ENCODE data around the gene RFNG. TPM values are rescaled to one million over a fixed set of nuclear protein-coding genes. Genes with fewer than 3 reads are reported as not detected.

The RFNG gene
- total RNA-seq, 6 experiments from 2014 or later: 37.6 to 48.5 (median 40.1) TPM

GRCh38 chr17:82034371-82035011 is 17.1 kb downstream of the RFNG start:
- peaks cover 7% of the 10 kb centered on the region for H3K4me1 Mint-ChIP-seq (ENCODE audit: low read depth)
- DNase-seq: no peak
- H3K9me3 Mint-ChIP-seq: no peaks in the 10 kb centered on the region
- H3K27me3 Mint-ChIP-seq (ENCODE audit: insufficient read depth): peaks cover 2% of the 10 kb centered on the region; the same call in 1 of the 2 replicates
- H3K4me3 Mint-ChIP-seq: no peak overlapping the region
- H3K36me3 Mint-ChIP-seq (ENCODE audit: low read depth): peaks cover 6% of the 10 kb centered on the region; the same call in 1 of the 2 replicates
- TF ChIP-seq CTCF (IDR thresholded peaks at IDR 0.05): no peak
- no peak overlapping the region for H3K27ac Mint-ChIP-seq

GRCh38 chr17:82033359-82034085 is 18.1 kb downstream of the RFNG start:
- Mint-ChIP-seq H3K27me3 (ENCODE audit: insufficient read depth) (peaks cover 4% of the 10 kb centered on the region; the same call in 1 of the 2 replicates), H3K36me3 (ENCODE audit: low read depth) (peaks cover 6% of the 10 kb centered on the region; the same call in 1 of the 2 replicates), H3K4me3 (no peak overlapping the region), H3K4me1 (ENCODE audit: low read depth) (peaks cover 7% of the 10 kb centered on the region), H3K27ac (no peak overlapping the region), H3K9me3 (no peaks in the 10 kb centered on the region)
- DNase-seq: no peak
- no peak for TF ChIP-seq CTCF (IDR thresholded peaks at IDR 0.05)

- DNase-seq: no peak
- Mint-ChIP-seq H3K27ac (no peak overlapping the region), H3K4me1 (ENCODE audit: low read depth) (no peaks in the 10 kb centered on the region; the same call in 1 of the 2 replicates), H3K4me3 (peak overlapping the region; percentile 39), H3K9me3 (no peaks in the 10 kb centered on the region), H3K36me3 (ENCODE audit: low read depth) (peaks cover 6% of the 10 kb centered on the region; the same call in 1 of the 2 replicates), H3K27me3 (ENCODE audit: insufficient read depth) (peaks cover 4% of the 10 kb centered on the region; the same call in 1 of the 2 replicates)
- no peak for TF ChIP-seq CTCF (IDR thresholded peaks at IDR 0.05)
These were observed 19.6 kb downstream of the RFNG start for GRCh38 chr17:82031885-82032627.

GRCh38 chr17:82031303-82031884 is 20.2 kb downstream of the RFNG start, which contains the start of gene RAC3:
Gene RAC3, plus strand, starts transcription at chr17:82031678. Its CDS starts 84 bp downstream, at chr17:82031762.
- H3K27ac Mint-ChIP-seq: no peak within 1 kb of the TSS; the same call in 1 of the 2 replicates
- H3K4me3 Mint-ChIP-seq: peak within 1 kb of the TSS; percentile 80
- peaks cover 6% of the 10 kb centered on the region; the same call in 1 of the 2 replicates for H3K36me3 Mint-ChIP-seq (ENCODE audit: low read depth)
- H3K4me1 Mint-ChIP-seq (ENCODE audit: low read depth): no peaks in the 10 kb centered on the region; the same call in 1 of the 2 replicates
- peaks cover 4% of the 10 kb centered on the region; the same call in 1 of the 2 replicates for H3K27me3 Mint-ChIP-seq (ENCODE audit: insufficient read depth)
- DNase-seq: no peak
- no peak for TF ChIP-seq CTCF (IDR thresholded peaks at IDR 0.05)
- H3K9me3 Mint-ChIP-seq: no peaks in the 10 kb centered on the region
